ENCODE results near the gene ATP5F1D. TPM values are rescaled to one million over a fixed set of nuclear protein-coding genes. Genes with fewer than 3 reads are reported as not detected.
A peak's percentile ranks its signal among the peaks of the same experiment; 100 is the strongest.

The ATP5F1D gene
- total and polyA plus RNA-seq, 9 donors: 99.2 to 211 (median 165) TPM

DNA sequence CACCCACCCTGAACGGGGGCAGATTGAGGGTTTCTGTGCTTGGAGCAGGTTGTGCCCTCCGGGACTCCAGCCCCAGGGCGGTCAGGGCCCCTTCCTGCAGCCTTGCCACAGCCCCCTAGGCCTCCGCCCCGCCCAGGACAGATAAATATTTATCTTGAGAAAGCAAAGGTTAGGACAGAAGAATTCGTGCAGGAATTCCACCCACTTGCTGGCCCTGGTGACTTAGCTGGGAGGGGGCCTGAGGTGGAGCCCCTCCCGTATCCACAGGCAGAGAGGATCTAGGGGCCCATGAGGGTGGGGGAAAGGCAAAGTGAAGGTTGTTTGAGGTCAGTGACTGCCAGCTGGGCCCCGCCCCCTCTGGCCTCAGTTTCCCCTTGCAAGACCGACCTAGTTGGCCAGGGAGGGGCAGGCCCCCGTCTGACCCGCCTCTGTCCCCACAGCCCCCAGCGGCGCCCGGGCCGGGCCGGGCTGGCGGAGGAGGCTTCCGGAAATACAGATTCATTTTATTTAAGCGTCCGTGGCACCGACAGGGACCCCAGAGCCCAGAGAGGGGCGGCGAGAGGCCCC lies 12.0 kb downstream of the ATP5F1D start:
- Histone ChIP-seq H3K9me3 (replicated peaks; ENCODE audit: control insufficient read depth, low read depth, low read length) (no peaks in the 10 kb centered on the region), H3K27ac (ENCODE audit: low read length) (peak overlapping the region; percentile 92), H3K36me3 (ENCODE audit: control insufficient read depth, insufficient read depth, low read length) (peaks cover 54% of the 10 kb centered on the region), H3K4me1 (ENCODE audit: control insufficient read depth, insufficient read depth, low read length) (peaks cover 61% of the 10 kb centered on the region), H3K27me3 (ENCODE audit: control insufficient read depth, insufficient read depth, low read length) (no peaks in the 10 kb centered on the region), H3K4me3 (ENCODE audit: low read length) (peak overlapping the region; percentile 66)
- 76% methylated on average over 16 of the region's 23 CpGs for WGBS (ENCODE audit: insufficient coverage)
- no peak for DNase-seq

DNA sequence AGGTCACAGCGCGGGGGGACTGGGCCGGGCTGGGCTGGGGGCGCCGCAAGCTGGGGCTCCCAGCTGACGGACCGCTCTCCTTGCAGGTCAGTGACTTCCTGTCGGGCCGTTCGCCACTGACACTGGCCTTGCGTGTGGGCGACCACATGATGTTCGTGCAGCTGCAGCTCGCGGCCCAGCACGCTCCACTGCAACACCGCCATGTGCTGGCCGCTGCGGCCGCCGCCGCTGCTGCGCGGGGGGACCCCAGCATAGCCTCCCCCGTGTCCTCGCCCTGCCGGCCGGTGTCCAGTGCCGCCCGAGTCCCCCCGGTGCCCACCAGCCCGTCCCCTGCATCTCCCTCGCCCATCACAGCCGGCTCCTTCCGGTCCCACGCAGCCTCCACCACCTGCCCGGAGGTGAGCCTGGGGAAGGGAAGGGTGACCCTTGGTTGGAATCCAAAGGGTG lies 12.6 kb downstream of the ATP5F1D start:
- WGBS (ENCODE audit: insufficient coverage): 93% methylated on average over 34 of the region's 37 CpGs
- H3K4me1 ChIP-seq (ENCODE audit: control insufficient read depth, insufficient read depth, low read length): peaks cover 65% of the 10 kb centered on the region
- H3K4me3 ChIP-seq (ENCODE audit: low read length): no peak overlapping the region
- H3K27ac ChIP-seq (ENCODE audit: low read length): peak overlapping the region; percentile 92
- DNase-seq: no peak
- no peaks in the 10 kb centered on the region for H3K9me3 ChIP-seq (replicated peaks; ENCODE audit: control insufficient read depth, low read depth, low read length)
- peaks cover 58% of the 10 kb centered on the region for H3K36me3 ChIP-seq (ENCODE audit: control insufficient read depth, insufficient read depth, low read length)
- H3K27me3 ChIP-seq (ENCODE audit: control insufficient read depth, insufficient read depth, low read length): no peaks in the 10 kb centered on the region

DNA sequence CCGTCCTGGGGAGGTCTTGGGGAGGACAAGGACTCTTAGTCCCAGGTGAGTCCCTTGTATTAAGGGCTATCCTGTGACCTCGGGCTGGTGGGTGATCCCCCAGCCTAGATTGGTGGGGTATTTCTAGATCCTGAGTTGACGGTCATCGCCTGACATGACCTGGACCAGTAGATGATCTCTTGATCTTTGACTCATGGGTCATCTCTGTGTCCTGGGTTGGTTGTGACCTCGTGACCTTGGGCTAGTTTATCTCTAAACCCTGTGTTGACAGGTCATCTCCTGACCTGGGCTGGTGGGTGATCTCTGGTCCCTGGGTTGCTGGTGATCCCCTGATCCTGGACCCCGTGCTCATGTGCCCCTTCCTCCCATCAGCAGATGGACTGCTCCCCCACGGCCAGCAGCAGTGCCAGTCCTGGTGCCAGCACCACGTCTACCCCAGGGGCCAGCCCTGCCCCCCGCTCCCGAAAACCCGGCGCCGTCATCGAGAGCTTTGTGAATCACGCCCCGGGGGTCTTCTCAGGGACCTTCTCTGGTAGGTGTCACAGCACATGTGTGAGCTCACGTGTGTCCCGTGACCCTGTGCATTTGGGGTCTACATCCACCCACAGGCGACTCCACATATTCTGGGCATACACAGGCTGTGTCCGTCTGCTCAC lies 13.1 kb downstream of the ATP5F1D start:
- Histone ChIP-seq H3K9me3 (replicated peaks; ENCODE audit: control insufficient read depth, low read depth, low read length) (no peaks in the 10 kb centered on the region), H3K4me3 (ENCODE audit: low read length) (no peak overlapping the region), H3K36me3 (ENCODE audit: control insufficient read depth, insufficient read depth, low read length) (peaks cover 59% of the 10 kb centered on the region), H3K27ac (ENCODE audit: low read length) (no peak overlapping the region), H3K27me3 (ENCODE audit: control insufficient read depth, insufficient read depth, low read length) (no peaks in the 10 kb centered on the region), H3K4me1 (ENCODE audit: control insufficient read depth, insufficient read depth, low read length) (peaks cover 71% of the 10 kb centered on the region)
- DNase-seq: no peak
- WGBS (ENCODE audit: insufficient coverage): 88% methylated on average over 20 of the region's 20 CpGs

DNA sequence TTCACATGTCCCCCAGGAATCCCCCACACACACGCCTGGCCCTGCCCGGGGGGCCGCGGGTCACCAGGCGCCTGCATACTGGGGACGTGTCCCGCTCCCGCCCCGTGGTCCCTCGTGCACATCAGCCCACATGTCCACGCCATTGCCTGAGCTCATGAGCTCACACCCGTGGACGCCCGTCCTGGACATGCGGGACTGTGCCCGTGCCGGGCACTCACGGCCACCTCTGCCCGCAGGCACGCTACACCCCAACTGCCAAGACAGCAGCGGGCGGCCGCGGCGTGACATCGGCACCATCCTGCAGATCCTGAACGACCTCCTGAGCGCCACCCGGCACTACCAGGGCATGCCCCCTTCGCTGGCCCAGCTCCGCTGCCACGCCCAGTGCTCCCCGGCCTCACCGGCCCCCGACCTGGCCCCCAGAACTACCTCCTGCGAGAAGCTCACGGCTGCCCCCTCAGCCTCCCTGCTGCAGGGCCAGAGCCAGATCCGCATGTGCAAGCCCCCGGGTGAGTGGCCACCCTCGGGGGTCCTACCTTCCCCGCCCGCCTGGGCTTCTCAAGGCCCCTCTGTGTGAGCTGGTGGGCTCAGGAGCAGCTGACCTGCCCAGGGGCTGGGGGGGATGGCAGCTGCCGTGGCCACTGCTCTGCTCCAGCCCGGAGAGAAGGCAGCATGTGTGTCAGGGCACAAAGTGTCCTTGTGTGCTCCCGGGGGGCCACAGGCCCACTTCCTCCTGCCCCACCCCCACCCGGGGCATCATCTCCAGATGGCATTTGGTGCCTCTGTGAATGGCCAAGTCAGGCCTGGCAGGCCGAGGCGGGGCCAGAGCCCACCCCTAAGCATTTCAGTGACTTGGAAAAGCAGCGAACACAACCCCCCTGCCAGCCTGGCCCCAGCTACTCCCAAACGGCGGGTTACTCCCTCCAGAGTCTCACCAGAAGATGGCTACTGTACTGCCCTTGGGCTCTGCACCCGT lies 13.9 kb downstream of the ATP5F1D start:
- H3K27me3 ChIP-seq (ENCODE audit: control insufficient read depth, insufficient read depth, low read length): no peaks in the 10 kb centered on the region
- H3K4me1 ChIP-seq (ENCODE audit: control insufficient read depth, insufficient read depth, low read length): peaks cover 79% of the 10 kb centered on the region
- WGBS (ENCODE audit: insufficient coverage): 89% methylated on average over 46 of the region's 52 CpGs
- H3K36me3 ChIP-seq (ENCODE audit: control insufficient read depth, insufficient read depth, low read length): peaks cover 59% of the 10 kb centered on the region
- peak; percentile 53 for DNase-seq
- no peak overlapping the region for H3K4me3 ChIP-seq (ENCODE audit: low read length)
- peak overlapping the region; percentile 9 for H3K27ac ChIP-seq (ENCODE audit: low read length)
- no peaks in the 10 kb centered on the region for H3K9me3 ChIP-seq (replicated peaks; ENCODE audit: control insufficient read depth, low read depth, low read length)

DNA sequence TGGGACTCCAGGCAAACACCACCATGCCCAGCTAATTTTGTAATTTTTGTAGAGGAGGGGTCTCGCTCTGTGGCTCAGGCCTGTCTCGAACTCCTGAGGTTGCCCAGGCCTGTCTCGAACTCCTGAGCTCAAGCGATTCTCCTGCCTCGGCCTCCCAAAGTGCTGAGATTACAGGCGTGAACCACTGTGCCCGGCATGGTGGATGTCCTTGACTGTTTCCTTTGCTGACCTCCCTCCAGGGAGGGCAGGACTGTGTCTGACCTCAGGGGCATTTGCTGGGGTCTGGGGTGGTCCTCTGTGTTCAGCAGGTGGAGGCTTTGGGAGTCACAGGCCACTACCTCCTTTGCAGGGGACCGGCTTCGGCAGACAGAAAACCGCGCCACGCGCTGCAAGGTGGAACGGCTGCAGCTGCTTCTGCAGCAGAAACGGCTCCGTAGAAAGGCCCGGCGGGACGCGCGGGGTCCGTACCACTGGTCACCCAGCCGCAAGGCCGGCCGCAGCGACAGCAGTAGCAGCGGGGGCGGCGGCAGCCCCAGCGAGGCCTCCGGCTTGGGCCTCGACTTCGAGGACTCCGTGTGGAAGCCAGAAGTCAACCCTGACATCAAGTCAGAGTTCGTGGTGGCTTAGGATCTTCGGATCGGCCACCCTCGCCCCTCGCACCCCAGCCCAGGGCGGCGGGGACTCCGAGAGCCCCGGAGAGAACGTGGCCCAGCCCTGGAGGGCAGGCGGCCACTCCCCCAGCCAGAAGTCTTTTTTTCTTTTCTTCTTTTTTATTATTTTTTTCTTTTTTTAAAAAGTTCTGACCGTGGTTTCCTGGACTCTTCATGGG lies 15.3 kb downstream of the ATP5F1D start:
- DNase-seq: no peak
- 75% methylated on average over 35 of the region's 46 CpGs for WGBS (ENCODE audit: insufficient coverage)
- Histone ChIP-seq H3K36me3 (ENCODE audit: control insufficient read depth, insufficient read depth, low read length) (peaks cover 52% of the 10 kb centered on the region), H3K9me3 (replicated peaks; ENCODE audit: control insufficient read depth, low read depth, low read length) (no peaks in the 10 kb centered on the region), H3K4me3 (ENCODE audit: low read length) (no peak overlapping the region), H3K4me1 (ENCODE audit: control insufficient read depth, insufficient read depth, low read length) (peaks cover 81% of the 10 kb centered on the region), H3K27ac (ENCODE audit: low read length) (no peak overlapping the region), H3K27me3 (ENCODE audit: control insufficient read depth, insufficient read depth, low read length) (no peaks in the 10 kb centered on the region)

DNA sequence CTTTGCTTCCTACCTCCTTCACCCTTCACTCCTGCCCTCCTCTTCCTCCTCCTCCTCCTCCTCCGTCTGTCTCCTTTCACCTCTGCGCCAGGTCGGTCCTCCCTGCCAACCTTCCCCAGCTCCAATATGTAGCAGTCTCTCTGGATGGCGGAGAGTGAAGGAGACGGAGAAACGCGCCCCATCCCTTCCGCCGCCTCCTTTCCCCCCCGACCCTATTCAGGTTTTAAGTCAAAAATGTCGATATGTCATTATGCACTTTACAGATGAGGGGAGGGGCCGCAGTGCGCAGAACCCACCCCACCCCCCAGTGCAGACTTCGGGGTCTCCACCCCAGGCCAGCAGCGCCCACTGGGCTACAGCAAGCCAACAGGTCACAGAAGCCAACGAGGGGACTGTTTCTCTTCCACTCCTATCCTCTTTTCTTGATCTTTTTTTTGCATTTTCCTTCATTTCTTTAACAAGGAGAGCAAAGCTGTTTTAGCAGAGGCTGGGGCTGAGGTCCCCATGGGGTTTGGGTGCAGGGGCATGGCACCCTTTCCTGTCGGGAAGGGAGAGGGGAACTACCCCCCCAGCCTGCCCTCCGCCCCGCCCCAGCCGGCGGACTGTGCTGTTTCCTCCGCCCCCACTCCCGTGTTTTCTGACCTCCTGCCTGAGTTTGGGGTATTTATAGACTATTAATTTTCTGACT lies 16.1 kb downstream of the ATP5F1D start:
- Histone ChIP-seq H3K36me3 (ENCODE audit: control insufficient read depth, insufficient read depth, low read length) (peaks cover 51% of the 10 kb centered on the region), H3K4me3 (ENCODE audit: low read length) (no peak overlapping the region), H3K27ac (ENCODE audit: low read length) (peak overlapping the region; percentile 31), H3K9me3 (replicated peaks; ENCODE audit: control insufficient read depth, low read depth, low read length) (no peaks in the 10 kb centered on the region), H3K4me1 (ENCODE audit: control insufficient read depth, insufficient read depth, low read length) (peaks cover 81% of the 10 kb centered on the region), H3K27me3 (ENCODE audit: control insufficient read depth, insufficient read depth, low read length) (no peaks in the 10 kb centered on the region)
- WGBS (ENCODE audit: insufficient coverage): 67% methylated on average over 4 of the region's 23 CpGs
- no peak for DNase-seq

DNA sequence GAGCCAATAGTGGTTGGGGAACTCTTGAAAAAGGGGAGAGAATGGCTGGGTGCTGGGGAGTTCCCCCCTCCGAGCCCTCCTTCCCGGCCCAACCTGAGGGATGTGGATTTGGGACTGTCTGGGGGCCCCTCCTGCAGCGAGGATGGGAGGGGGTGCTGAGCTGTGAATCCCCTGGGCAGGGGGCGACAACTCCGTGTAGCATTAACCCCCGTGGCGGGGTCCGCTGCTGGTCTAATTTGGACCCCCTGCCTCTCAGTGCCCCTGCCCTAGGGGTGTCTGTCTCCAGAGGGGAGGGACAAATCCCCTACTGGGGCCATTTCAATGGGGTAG lies 16.6 kb downstream of the ATP5F1D start:
- Histone ChIP-seq H3K27me3 (ENCODE audit: control insufficient read depth, insufficient read depth, low read length) (no peaks in the 10 kb centered on the region), H3K36me3 (ENCODE audit: control insufficient read depth, insufficient read depth, low read length) (peaks cover 51% of the 10 kb centered on the region), H3K27ac (ENCODE audit: low read length) (peak overlapping the region; percentile 31), H3K4me3 (ENCODE audit: low read length) (no peak overlapping the region), H3K4me1 (ENCODE audit: control insufficient read depth, insufficient read depth, low read length) (peaks cover 81% of the 10 kb centered on the region), H3K9me3 (replicated peaks; ENCODE audit: control insufficient read depth, low read depth, low read length) (no peaks in the 10 kb centered on the region)
- WGBS (ENCODE audit: insufficient coverage): 64% methylated on average over 3 of the region's 8 CpGs
- DNase-seq: no peak

DNA sequence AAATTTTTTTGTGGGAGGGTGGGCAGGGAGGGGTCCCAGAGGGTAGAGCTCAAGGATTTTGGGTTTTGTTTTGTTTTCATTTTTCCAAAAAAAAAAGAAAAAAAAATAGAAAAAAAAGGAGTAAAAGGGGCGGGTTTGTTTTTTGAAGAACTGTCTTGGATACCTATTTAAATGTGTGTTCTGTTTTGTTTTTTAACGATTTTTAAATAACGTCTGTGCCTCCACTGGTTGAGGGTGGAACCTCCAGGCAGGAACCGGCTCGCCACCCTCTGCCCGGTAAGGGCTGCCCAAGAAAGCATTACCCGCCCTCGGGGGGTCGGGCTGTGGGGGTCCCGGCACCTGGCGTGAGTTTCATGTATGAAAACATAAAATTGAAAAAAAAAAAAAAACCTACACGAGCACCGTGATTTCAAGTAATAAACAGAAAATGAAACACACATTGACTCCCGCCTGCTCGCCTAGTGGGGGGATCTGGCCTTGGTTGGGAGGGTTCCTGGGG lies 17.2 kb downstream of the ATP5F1D start:
- H3K27me3 ChIP-seq (ENCODE audit: control insufficient read depth, insufficient read depth, low read length): no peaks in the 10 kb centered on the region
- H3K27ac ChIP-seq (ENCODE audit: low read length): peak overlapping the region; percentile 90
- peaks cover 77% of the 10 kb centered on the region for H3K4me1 ChIP-seq (ENCODE audit: control insufficient read depth, insufficient read depth, low read length)
- no peaks in the 10 kb centered on the region for H3K9me3 ChIP-seq (replicated peaks; ENCODE audit: control insufficient read depth, low read depth, low read length)
- no peak overlapping the region for H3K4me3 ChIP-seq (ENCODE audit: low read length)
- peaks cover 45% of the 10 kb centered on the region for H3K36me3 ChIP-seq (ENCODE audit: control insufficient read depth, insufficient read depth, low read length)
- 43% methylated on average over 2 of the region's 15 CpGs for WGBS (ENCODE audit: insufficient coverage)
- no peak for DNase-seq

DNA sequence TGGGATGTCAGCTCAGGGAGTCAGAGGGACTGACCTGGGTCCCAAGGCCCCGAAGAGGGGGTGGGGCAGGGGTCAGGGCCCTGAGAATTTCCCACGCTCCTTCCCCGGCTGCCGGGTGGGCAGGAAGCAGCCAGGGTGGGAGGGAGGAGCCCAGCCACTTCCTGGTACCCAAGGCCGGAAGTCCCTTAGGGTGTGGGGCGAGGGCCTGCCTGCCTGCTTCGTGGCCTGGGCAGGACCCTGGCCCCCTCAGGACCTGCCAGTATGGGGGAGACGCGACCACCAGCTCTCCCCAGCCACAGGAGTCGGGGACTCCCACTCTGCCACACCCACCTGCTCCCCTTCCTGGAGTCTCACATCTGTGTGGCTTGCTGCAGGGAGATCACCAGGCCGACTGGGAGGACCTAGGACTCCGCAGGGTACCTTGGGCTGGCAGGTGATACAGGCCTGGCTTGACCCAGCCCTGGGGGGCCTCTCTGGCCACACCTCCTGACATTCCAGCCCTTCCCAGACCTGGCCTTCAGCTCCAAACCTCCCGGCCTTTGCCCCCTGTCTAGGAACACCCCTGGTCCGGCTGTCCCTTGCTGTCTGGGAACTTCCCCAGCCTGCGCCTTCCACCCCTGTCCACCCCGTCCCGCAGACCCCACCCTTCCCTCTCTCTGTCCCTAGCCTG lies 17.8 kb downstream of the ATP5F1D start:
- no peak overlapping the region for H3K4me3 ChIP-seq (ENCODE audit: low read length)
- DNase-seq: peak; percentile 74
- peak overlapping the region; percentile 90 for H3K27ac ChIP-seq (ENCODE audit: low read length)
- H3K9me3 ChIP-seq (replicated peaks; ENCODE audit: control insufficient read depth, low read depth, low read length): no peaks in the 10 kb centered on the region
- peaks cover 39% of the 10 kb centered on the region for H3K36me3 ChIP-seq (ENCODE audit: control insufficient read depth, insufficient read depth, low read length)
- 26% methylated on average over 12 of the region's 17 CpGs for WGBS (ENCODE audit: insufficient coverage)
- no peaks in the 10 kb centered on the region for H3K27me3 ChIP-seq (ENCODE audit: control insufficient read depth, insufficient read depth, low read length)
- H3K4me1 ChIP-seq (ENCODE audit: control insufficient read depth, insufficient read depth, low read length): peaks cover 76% of the 10 kb centered on the region

Data from muscle of leg (tissue), 11 donors.